ENCODE data around the gene CTSC. TPM values are rescaled to one million over a fixed set of nuclear protein-coding genes. Genes with fewer than 3 reads are reported as not detected.

CTSC gene
- total and polyA plus RNA-seq, 2 of the 13 experiments (the other 11 are each of a cell fraction or from before 2014, with no cell fraction given) = 144 to 210 TPM

DNA sequence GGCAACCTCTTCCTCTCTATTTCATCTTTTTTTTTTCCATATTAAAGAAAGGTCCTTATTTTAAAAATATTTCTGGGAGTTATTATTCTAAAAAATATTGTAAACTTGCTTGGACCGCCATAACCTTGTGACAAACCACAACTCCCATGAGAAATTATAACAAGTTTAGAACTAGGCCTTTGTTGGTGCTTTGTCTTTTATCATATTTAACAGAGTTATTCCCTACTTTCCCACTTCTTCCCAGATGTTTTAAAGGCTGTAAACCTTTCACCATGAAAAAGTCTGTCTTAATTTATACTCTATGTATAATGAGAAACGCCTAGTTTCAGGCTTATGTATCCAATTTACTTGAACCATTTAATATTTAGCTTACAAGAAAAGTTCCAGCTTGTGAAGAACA is 3.7 kb downstream of the CTSC start:
- Histone ChIP-seq H2AFZ (ENCODE audit: low read length) (no peak overlapping the region), H3K36me3 (replicated peaks in 1 of 2; ENCODE audit: control insufficient read depth in 1 of 2, insufficient read depth in 2 of 2, low read length in 2 of 2) (peaks cover 0 to 8% of the 10 kb centered on the region in 2 experiments; a peak in 1 of 5 replicates), H4K20me1 (ENCODE audit: insufficient read depth, low read length) (no peaks in the 10 kb centered on the region), H3K9ac (ENCODE audit: insufficient read depth, low read depth, low read length) (no peak overlapping the region), H3K4me3 (replicated peaks in 1 of 3; ENCODE audit: insufficient read depth in 1 of 3, low read depth in 2 of 3, low read length in 3 of 3) (no peak overlapping the region), H3K79me2 (ENCODE audit: insufficient read depth, low read length) (peaks cover 15% of the 10 kb centered on the region), H3K9me3 (ENCODE audit: low read length) (no peaks in the 10 kb centered on the region), H3K4me2 (ENCODE audit: low read depth, low read length) (no peak overlapping the region), H3K27ac (ENCODE audit: extremely low read length, insufficient read depth, low read length) (no peak overlapping the region), H3K27me3 (ENCODE audit: control insufficient read depth in 1 of 2, insufficient read depth in 2 of 2, low read length in 2 of 2) (no peaks in the 10 kb centered on the region; a peak in 1 of 5 replicates), H3K4me1 (ENCODE audit: insufficient read depth, low read length) (peaks cover 20% of the 10 kb centered on the region)
- no peak for FAIRE-seq
- ATAC-seq = no peak
- TSS peak; percentile 2 for BruUV-seq (replicated peaks)
- in situ Hi-C loops (cut with HindIII; ENCODE audit: extremely low pct_ligation_motif_present, low pct_unique_long_range_greater_than_20kb) (no loop called here), intact Hi-C loops (cut with micrococcal nuclease; ENCODE audit: unreplicated experiment) (no loop called here)
- 45% methylated on average over 2 of the region's 2 CpGs for WGBS (ENCODE audit: low lambda C conversion rate)
- TF ChIP-seq ZNF747 (CRISPR knock-in tag; IDR thresholded peaks at IDR 0.05; ENCODE audit: borderline replicate concordance) (no peak), MTA3 (CRISPR knock-in tag; IDR thresholded peaks at IDR 0.05) (no peak), ZEB1 (IDR thresholded peaks at IDR 0.05; ENCODE audit: insufficient replicate concordance, low read depth) (no peak), HNRNPL (IDR thresholded peaks at IDR 0.05; ENCODE audit: low read depth, low read length) (no peak), ELF1 (CRISPR knock-in tag; IDR thresholded peaks at IDR 0.05) (no peak), MAFK (conservative IDR thresholded peaks at IDR 0.05 in 1 of 2, IDR thresholded peaks at IDR 0.05 in 1 of 2; ENCODE audit: low read length in 2 of 2) (no peak)
- TF ChIP-seq, protein P1, sequence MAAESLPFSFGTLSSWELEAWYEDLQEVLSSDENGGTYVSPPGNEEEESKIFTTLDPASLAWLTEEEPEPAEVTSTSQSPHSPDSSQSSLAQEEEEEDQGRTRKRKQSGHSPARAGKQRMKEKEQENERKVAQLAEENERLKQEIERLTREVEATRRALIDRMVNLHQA (CRISPR knock-in tag; IDR thresholded peaks at IDR 0.05) = no peak
- ChIA-PET POLR2A (no interaction called here), CTCF (ENCODE audit: low intra/inter-chr PET ratio, low total read pairs) (no interaction called here)
- no peak for DNase-seq (ENCODE audit: low spot score)

DNA sequence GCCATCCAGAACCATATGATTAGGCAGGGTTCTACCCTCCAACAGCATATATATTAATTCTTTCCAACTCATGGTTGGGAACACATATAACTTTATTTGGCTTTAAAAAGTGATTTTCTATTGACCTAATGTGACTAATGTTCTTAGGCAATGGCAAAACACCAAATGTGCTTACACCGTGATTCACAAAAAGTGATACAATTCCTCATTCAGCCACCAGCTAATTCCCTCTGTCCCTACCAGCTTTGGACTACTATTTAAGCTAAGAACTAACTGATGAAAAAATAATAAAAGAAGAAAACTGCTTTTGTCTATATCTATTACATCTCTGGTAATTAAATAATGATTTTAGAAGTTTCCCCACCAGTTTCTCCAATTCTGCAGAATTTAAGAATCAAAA is 4.7 kb downstream of the CTSC start:
- H3K27ac ChIP-seq (ENCODE audit: extremely low read length, insufficient read depth, low read length) = no peak overlapping the region
- no peak overlapping the region for H3K4me2 ChIP-seq (ENCODE audit: low read depth, low read length)
- no TSS peak for BruUV-seq (replicated peaks)
- ChIA-PET POLR2A (no interaction called here), CTCF (ENCODE audit: low intra/inter-chr PET ratio, low total read pairs) (no interaction called here)
- peaks cover 15% of the 10 kb centered on the region for H3K4me1 ChIP-seq (ENCODE audit: insufficient read depth, low read length)
- TF ChIP-seq ZNF329 (CRISPR knock-in tag; IDR thresholded peaks at IDR 0.05; ENCODE audit: low read depth) (no peak), ZNF335 (CRISPR knock-in tag; IDR thresholded peaks at IDR 0.05) (no peak), GMEB1 (CRISPR knock-in tag; IDR thresholded peaks at IDR 0.05; ENCODE audit: borderline replicate concordance) (no peak), XBP1 (CRISPR knock-in tag; IDR thresholded peaks at IDR 0.05) (no peak)
- H4K20me1 ChIP-seq (ENCODE audit: insufficient read depth, low read length) = no peaks in the 10 kb centered on the region
- intact Hi-C loops (cut with micrococcal nuclease; ENCODE audit: unreplicated experiment) (no loop called here), in situ Hi-C loops (cut with HindIII; ENCODE audit: extremely low pct_ligation_motif_present, low pct_unique_long_range_greater_than_20kb) (no loop called here)
- no peak overlapping the region for H2AFZ ChIP-seq (ENCODE audit: low read length)
- H3K9me3 ChIP-seq (ENCODE audit: low read length) = no peaks in the 10 kb centered on the region
- no peak for DNase-seq (ENCODE audit: low spot score)
- WGBS (ENCODE audit: low lambda C conversion rate) = 44% methylated on average over 1 of the region's 1 CpG
- no peak for FAIRE-seq
- ATAC-seq = no peak
- H3K36me3 ChIP-seq (replicated peaks in 1 of 2; ENCODE audit: control insufficient read depth in 1 of 2, insufficient read depth in 2 of 2, low read length in 2 of 2) = peaks cover 0 to 8% of the 10 kb centered on the region in 2 experiments; a peak in 1 of 5 replicates
- no peak overlapping the region for H3K9ac ChIP-seq (ENCODE audit: insufficient read depth, low read depth, low read length)
- no peak overlapping the region for H3K4me3 ChIP-seq (replicated peaks in 1 of 3; ENCODE audit: insufficient read depth in 1 of 3, low read depth in 2 of 3, low read length in 3 of 3)
- H3K79me2 ChIP-seq (ENCODE audit: insufficient read depth, low read length) = peaks cover 11% of the 10 kb centered on the region
- H3K27me3 ChIP-seq (ENCODE audit: control insufficient read depth in 1 of 2, insufficient read depth in 2 of 2, low read length in 2 of 2) = no peaks in the 10 kb centered on the region; a peak in 1 of 5 replicates
